ENCODE results near the gene PRKAG2. TPM values are rescaled to one million over a fixed set of nuclear protein-coding genes. Genes with fewer than 3 reads are reported as not detected.

PRKAG2 gene
- total and polyA plus RNA-seq, 2 of the 8 experiments (the other 6 are each of a cell fraction or from before 2014, with no cell fraction given) = 7.5 to 18.1 TPM

GRCh38 chr7:151571471-151571870 lies 305.4 kb downstream of the PRKAG2 start:
- Histone ChIP-seq H2BK5ac (ENCODE audit: low read depth, low read length) (no peak overlapping the region), H3K27me3 (replicated peaks in 1 of 4; ENCODE audit: control insufficient read depth in 3 of 4, extremely low read depth in 1 of 4, insufficient read depth in 3 of 4, low read length in 3 of 4) (no peaks in the 10 kb centered on the region), H2BK120ac (replicated peaks; ENCODE audit: low read depth, low read length) (no peak overlapping the region), H3K79me1 (ENCODE audit: low read depth, low read length) (no peaks in the 10 kb centered on the region), H3K36me3 (ENCODE audit: control insufficient read depth in 2 of 4, insufficient read depth in 4 of 4, low read length in 3 of 4) (no peaks in the 10 kb centered on the region), H3K23me2 (ENCODE audit: low read depth, low read length) (no peaks in the 10 kb centered on the region), H4K20me1 (replicated peaks in 1 of 2; ENCODE audit: control insufficient read depth in 1 of 2, insufficient read depth in 2 of 2, low read length in 2 of 2) (no peaks in the 10 kb centered on the region), H3K9ac (replicated peaks in 1 of 4; ENCODE audit: extremely low read depth in 1 of 4, low read depth in 3 of 4, low read length in 3 of 4) (no peak overlapping the region), H3K14ac (ENCODE audit: insufficient read length) (no peak overlapping the region), H3K9me3 (ENCODE audit: insufficient read depth in 2 of 2, low read depth in 1 of 2, low read length in 1 of 2) (no peaks in the 10 kb centered on the region), H3K18ac (ENCODE audit: extremely low read depth, low read length) (no peak overlapping the region), H4K5ac (ENCODE audit: insufficient read length, low read depth, low read length) (no peak overlapping the region), H3K4ac (replicated peaks; ENCODE audit: insufficient read length, low read depth, low read length) (no peak overlapping the region), H2AK5ac (ENCODE audit: low read depth, low read length) (no peak overlapping the region), H3K79me2 (ENCODE audit: control insufficient read depth in 1 of 2, insufficient read depth in 2 of 2, low read length in 2 of 2) (no peaks in the 10 kb centered on the region), H4K8ac (ENCODE audit: extremely low read depth, insufficient read depth, low read length) (no peak overlapping the region), H2BK12ac (ENCODE audit: low read depth, low read length) (no peak overlapping the region), H3K23ac (ENCODE audit: insufficient read length) (no peak overlapping the region), H3K27ac (ENCODE audit: low read depth, low read length) (no peak overlapping the region), H3K56ac (replicated peaks; ENCODE audit: insufficient read length, low read depth, low read length) (no peak overlapping the region), H2AFZ (ENCODE audit: low read length) (no peak overlapping the region), H2BK20ac (ENCODE audit: low read length) (no peak overlapping the region), H2BK15ac (ENCODE audit: low read length) (no peak overlapping the region), H3K4me2 (ENCODE audit: insufficient read depth in 1 of 2, low read depth in 2 of 2, low read length in 2 of 2) (no peak overlapping the region), H4K91ac (replicated peaks; ENCODE audit: insufficient read length, low read length) (no peak overlapping the region), H3K4me1 (replicated peaks in 1 of 4; ENCODE audit: control insufficient read depth in 3 of 4, insufficient read depth in 4 of 4, low read length in 3 of 4) (peaks cover 0 to 5% (median 2%) of the 10 kb centered on the region in 4 experiments; a peak in 3 of 7 replicates), H3K4me3 (ENCODE audit: extremely low read depth in 1 of 4, insufficient read depth in 2 of 4, low read depth in 3 of 4, low read length in 4 of 4) (no peak overlapping the region)
- no peak for FAIRE-seq
- DNase-seq (ENCODE audit: low read depth in 1 of 2, low spot score in 2 of 2) = no peak
- TF ChIP-seq NRF1 (IDR thresholded peaks at IDR 0.05; ENCODE audit: low read depth, low read length) (no peak), RAD21 (IDR thresholded peaks at IDR 0.05 in 1 of 2, conservative IDR thresholded peaks at IDR 0.05 in 1 of 2; ENCODE audit: low read depth in 2 of 2, low read length in 2 of 2) (no peak), SP2 (IDR thresholded peaks at IDR 0.05; ENCODE audit: low read length) (no peak), YY1 (IDR thresholded peaks at IDR 0.05; ENCODE audit: low read depth, low read length) (no peak), ASH2L (IDR thresholded peaks at IDR 0.05; ENCODE audit: low read length) (no peak), SP4 (IDR thresholded peaks at IDR 0.05; ENCODE audit: low read length) (no peak), SIN3A (conservative IDR thresholded peaks at IDR 0.05 in 1 of 2, IDR thresholded peaks at IDR 0.05 in 1 of 2; ENCODE audit: low read depth in 1 of 2, low read length in 2 of 2) (no peak), EGR1 (IDR thresholded peaks at IDR 0.05; ENCODE audit: borderline replicate concordance, low read depth, low read length) (no peak), ZNF274 (IDR thresholded peaks at IDR 0.05; ENCODE audit: borderline replicate concordance, extremely low read depth, low read length) (no peak), PHF8 (conservative IDR thresholded peaks at IDR 0.05; ENCODE audit: low read depth, low read length) (no peak), POU5F1 (IDR thresholded peaks at IDR 0.05; ENCODE audit: low read depth, low read length) (no peak), HDAC6 (IDR thresholded peaks at IDR 0.05; ENCODE audit: low read depth, low read length) (no peak), RXRA (IDR thresholded peaks at IDR 0.05; ENCODE audit: insufficient read depth, low read depth, low read length) (no peak)
- CTCF ChIA-PET (ENCODE audit: partially characterized antibody) = interaction anchor here (0.7 to 2.6 kb wide), 11 partner anchors 10 to 188 kb away, joined by 3 to 20 read pairs (median 3); no protein-coding TSS in a partner anchor
- POLR2A ChIA-PET (ENCODE audit: partially characterized antibody) = no interaction called here
- WGBS, 2 experiments (ENCODE audit: extremely low coverage in 1 of 2, insufficient coverage in 1 of 2, insufficient read length in 1 of 2, insufficient replicate concordance in 2 of 2, low coverage in 1 of 2, low lambda C conversion rate in 2 of 2, missing lambda C conversion rate in 1 of 2) = 83% methylated on average over 5 of the region's 5 CpGs; no CpG with 5 or more reads in 1 of the 2 experiments

Measured in H1 (cell line).